Hippocampal formation (tissue), 2 donors: ENCODE results near the gene LIN54.
"Not testable (repeated sequence)": the region's sequence is repeated elsewhere in the genome, so short reads cannot be mapped to it uniquely, and the experiment has no call there.

Source experiments
- DNase-seq, 2 donors: peaks; one replicate each; lab custom pipeline; 2025; lab: John Stamatoyannopoulos, UW

Gene LIN54

DNA sequence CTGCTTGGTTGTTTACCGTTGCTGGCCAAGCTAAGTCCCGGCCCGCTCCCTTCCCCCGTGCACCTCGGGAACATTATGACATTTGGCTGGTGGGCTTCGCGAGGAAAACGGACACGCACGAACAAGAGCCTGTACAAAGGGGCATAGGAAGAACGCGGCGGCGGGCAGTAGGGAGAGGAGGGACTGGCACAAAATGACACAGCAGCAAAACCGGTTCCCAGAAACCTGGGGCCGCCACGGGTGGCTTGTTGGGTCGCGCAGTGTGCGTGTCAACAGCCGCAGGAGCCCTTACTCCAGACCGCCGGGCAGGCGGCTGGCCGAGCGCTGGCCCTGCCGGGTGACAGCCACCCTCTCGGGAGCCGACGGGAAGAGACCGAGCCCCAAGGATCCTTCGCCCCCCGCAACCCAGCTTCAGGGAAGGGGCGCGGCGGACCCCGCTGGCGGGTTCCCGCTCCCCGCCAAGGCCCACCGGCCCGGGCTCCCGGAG lies 1.6 kb upstream of the LIN54 start:
- DNase-seq: peak in 1 of 2 donors; percentile 49

- peak; percentile 25 to 45 for DNase-seq
Measured at GRCh38 chr4:83011689-83012199, 1.1 kb upstream of the LIN54 start.

GRCh38 chr4:83010111-83010521 lies 507 bp downstream of the LIN54 start:
- DNase-seq: no peak

DNA sequence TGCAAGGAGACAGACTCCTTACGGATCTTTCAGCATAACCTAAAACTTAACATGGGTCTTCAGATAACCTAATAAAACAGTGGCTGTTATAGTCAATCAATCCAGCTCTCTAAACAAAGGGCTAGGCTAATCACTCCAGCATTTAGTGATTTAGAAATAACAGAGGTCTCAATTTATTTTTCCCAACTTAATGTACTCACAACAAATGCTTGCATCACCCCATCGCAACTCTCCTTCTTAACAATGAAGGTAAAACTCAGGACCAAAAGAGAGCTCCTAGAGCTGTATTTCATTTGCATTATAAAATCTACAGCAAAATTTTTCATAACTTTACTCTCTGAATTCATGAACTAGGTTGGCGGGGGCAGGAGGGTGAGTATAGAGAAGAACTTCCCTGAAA lies 1.1 kb downstream of the LIN54 start:
- DNase-seq: no peak

- not testable (repeated sequence) for DNase-seq
Measured at GRCh38 chr4:83003044-83003791, 7.4 kb downstream of the LIN54 start.

DNA sequence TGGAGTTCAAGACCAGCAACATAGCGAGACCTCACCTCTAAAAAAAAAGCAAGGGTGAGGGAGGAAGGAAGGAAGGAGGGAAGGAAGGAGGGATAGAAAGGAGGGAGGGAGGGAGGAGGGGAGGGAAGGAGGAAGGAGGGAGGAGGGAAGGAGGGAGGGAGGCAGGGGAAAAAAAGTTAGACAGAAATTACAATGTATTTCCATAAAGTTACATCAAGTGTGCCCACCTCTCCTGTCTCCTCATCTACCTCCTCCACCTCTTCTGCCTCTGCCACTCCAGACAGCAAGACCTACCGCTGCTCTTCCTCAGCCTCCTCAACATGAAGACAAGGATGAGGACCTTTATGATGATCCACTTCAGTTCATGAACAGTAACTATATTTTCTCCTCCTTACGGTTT lies 8.3 kb downstream of the LIN54 start:
- DNase-seq: no peak

DNA sequence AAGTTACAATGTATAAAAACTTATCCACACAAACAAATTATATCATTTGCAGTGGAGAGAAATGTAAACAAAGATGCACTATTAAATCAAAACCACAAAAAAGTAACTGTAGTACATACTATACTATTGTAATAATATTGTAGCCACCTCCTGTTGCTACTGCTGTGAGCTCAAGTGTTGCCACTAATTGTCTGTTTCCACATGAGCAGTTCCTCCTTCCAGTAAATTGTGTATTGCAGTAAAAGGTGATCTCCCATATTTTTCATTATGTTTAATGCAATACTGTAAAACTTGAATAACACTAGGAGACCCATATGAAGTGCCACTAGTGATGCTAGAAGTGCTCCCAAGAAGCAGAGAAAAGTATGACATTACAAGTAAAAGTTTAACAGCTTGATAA lies 11.7 kb downstream of the LIN54 start:
- DNase-seq: no peak

GRCh38 chr4:82994834-82995233 lies 15.8 kb downstream of the LIN54 start:
- no peak for DNase-seq

DNA sequence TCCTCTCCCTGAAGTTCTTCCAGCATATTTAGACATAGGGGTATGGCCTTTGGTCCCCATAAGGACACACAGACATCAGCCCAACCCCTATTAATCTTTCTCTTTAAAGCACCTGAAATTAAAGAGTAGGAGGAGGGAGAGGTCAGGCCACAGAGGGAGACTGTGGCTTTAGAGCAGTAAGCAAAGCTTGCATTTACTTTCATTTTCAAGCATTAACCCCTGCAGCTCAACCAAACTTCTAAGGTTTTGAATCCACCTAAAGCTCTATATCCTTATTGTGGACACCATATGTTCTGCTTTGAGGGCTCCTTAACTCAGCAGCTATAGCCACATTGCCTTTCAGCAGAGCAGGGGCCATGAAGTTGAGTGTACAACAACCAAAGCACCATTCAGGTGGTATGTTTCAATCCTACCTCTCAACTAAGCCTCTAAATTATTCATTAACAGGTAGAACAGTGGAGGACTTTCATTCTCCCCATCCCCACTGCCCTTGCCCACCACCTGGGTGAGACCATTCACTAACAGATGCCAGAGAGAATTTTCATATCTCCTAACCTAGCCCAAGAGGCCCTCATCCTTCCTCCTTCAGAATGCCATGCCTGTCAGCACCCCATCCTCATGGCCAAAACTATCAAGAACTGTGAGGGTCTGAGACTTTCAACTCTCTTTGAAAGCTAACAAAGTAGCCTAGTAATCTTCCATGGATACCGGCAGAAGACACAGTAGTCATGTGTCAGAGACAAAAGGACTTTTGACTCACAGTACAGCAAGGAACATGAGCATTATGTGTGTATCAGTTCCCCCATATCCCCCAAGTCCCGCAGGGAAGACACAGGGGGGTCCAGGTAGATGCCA lies 20.8 kb downstream of the LIN54 start:
- no peak for DNase-seq

DNA sequence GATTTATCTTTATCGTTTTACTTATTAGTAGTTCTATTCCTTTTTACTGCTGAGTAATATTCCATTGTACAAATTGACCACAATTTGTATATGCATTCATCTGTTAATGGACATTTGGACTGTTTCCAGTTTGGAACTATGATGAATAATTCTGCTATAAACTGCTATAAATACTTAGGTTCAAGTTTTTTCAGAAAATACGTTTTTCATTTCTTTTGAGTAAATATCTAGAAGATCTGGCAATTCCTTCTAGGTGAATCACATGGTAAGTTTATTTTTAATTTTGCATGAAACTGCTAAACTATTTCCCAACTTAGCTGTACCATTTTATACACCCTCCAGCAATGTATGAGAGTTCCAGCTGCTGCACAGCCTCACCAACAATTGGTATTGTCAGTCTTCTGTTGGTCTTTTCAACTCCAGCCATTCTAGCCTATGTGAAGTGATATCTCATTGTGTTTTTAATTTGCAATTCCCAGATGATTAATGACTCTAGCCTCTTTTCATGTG lies 22.2 kb downstream of the LIN54 start:
- DNase-seq: no peak

DNA sequence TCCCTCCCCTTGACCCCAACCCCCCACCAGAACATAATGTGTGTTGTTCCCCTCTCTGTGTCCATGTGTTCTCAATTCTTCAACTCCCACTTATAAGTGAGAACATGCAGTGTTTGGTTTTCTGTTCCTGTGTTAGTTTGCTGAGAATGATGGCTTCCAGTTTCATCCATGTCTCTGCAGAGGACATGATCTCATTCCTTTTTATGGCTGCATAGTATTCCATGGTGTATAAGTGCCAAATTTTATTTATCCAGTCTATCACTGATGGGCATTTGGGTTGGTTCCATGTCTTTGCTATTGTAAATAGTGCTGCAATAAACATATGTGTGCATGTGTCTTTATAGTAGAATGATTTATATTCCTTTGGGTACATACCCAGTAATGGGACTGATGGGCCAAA lies 23.1 kb downstream of the LIN54 start:
- DNase-seq: not testable (repeated sequence)

- no peak for DNase-seq
Measured at GRCh38 chr4:82984459-82984858, 26.2 kb downstream of the LIN54 start.

GRCh38 chr4:82983444-82983843 lies 27.2 kb downstream of the LIN54 start:
- no peak for DNase-seq

DNA sequence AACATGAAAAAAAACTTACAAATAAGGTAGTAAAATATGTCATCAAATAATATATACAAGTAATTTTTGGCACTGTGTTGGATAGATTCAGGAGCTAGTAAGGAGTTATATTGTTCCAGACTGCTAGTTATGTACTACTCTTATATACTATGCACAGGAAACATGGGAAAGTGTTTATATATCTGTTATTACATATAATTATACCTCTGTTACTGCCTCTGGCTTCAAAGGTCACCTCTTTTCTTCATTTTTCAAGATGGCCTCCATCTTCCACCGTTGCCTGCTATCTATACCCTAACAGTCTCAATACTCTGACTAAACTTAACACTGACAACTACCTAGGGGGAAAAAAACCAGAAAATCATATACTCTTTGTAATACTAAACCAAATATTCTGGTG lies 29.5 kb downstream of the LIN54 start:
- no peak for DNase-seq

DNA sequence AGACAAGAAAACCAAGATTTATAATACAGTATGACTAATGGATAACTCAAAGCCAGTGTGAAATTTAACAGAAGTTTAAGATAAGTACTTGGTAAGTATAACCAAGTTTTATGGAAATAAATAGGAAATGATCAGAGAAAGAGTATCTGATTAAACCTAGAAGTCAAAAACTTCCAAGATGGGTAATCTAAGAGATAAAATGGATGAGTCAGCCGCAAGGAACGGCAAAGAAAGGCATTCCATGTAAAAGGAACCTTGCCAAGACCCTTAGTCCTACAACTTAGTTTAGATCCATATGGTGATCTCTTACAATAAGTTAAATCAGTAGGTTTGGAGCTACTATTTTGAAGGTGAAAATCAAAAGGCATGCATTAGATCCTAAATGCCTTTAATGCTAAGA lies 34.8 kb downstream of the LIN54 start:
- no peak for DNase-seq

DNA sequence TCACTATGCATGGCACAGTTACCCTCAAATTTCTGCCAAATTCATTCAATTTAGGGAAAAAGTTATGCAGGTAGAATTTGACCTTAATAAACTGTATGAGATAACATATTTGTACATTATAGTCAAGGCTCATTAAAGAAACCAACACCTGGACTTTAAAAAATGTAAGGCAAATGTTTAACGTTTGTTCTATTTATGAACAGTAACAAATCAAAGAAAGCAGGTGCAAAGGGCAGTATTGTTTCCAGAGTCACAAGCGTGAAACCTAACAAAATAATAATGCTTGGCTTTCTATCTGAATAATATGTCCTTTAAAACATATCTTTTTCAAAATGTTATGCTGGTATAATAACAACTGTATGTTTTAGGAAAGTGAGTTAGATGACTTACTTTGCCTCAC lies 41.2 kb downstream of the LIN54 start:
- DNase-seq: no peak

DNA sequence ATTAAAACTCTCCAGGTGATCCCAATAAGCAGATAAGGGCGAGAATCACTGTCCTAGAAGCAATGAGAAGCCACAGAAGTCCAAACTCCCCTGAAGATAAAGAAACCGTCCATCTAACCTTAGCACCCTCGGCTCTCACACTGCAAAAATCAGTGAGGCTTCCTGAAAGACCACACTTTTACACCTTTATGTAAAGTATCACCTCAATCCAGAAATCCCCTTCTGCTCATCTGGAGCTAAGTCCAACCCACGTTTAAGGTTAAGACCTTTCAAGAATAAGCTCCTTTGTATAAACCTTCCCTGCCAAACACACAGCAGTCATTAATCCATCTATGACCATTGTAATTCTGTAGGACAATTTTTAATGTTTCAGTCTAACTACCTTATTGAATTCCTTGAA lies 41.7 kb downstream of the LIN54 start:
- no peak for DNase-seq

- DNase-seq: no peak
Measured at GRCh38 chr4:82965763-82966162, 44.9 kb downstream of the LIN54 start.

DNA sequence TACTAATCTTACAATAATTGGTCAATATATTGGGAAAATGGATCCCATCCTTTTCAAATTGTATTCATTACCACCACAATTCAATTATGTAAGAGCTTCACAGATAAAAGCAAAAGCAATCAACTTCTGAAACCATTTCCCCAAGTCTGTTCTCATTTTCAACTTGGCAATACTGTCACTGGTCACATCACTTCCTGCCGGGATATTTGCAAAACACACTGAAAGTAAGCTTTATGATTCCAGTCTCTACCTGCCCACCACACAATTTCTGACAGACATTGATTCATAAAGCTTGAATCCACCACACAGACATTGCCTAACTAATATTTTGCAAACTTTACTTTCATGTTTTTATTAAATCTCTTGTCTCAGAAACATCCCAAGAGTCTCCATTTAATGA lies 53.6 kb downstream of the LIN54 start:
- DNase-seq: no peak

- no peak for DNase-seq
Measured at GRCh38 chr4:82954212-82954611, 56.4 kb downstream of the LIN54 start.

DNA sequence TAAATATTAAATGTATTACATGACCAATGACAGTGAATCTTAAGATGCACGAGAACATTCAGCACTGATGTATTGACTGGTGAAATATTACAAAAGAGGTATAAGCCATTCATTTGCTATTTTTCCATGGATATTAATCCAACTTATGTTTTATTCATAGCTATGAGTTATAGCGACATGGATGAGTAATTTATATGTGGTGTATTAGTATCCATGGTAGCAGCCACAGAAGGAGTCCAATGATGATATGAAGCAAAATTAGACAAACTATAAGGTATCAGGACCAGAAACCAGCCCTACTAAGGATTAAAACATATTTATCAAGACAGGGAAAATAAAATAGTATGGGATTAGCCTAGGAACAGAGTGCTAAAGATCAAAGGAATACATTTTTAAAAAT lies 59.4 kb downstream of the LIN54 start:
- no peak for DNase-seq

DNA sequence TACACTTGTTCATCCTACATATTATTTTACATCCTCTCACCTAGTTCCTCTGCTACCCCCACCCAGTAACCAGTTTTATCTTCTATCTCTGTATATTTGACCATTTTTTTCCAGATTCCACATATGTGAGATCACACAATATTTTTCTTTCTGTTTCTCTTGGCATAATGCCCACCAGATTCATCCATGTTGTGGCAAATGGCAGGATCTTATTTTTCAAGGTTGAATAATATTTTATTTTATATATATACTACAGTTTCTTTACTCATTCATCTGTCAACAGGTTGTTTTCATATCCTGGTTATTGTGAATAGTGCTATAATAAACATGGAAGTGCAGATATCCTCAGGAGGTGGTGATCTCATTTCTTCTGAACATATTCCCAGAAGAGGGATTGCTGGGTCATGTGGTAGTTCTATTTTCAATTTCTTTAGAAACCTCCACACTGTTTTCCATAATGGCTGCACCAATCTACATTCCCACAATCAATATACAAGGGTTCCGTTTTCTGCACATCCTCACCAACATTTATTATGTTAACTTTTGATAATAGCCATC lies 61.9 kb downstream of the LIN54 start:
- no peak for DNase-seq
